Coronary artery (tissue), 2 donors: ENCODE results near the gene KLHL24.

Experiments used
- DNase-seq: peaks from one replicate; pipeline ENCODE4 v3.0.0-alpha.2; 2017; ENCODE audit warnings: low spot score
- H3K27ac ChIP-seq, 2 donors: fragments of 200-600 bp; sonication (generic); one replicate each; pipeline ENCODE4 v1.5.1; 2016 to 2019
- H3K4me3 ChIP-seq: fragments of 200-600 bp; sonication (generic); 2 replicates; pipeline ENCODE4 v1.5.1; 2016; ENCODE audit warnings: mild to moderate bottlenecking, moderate library complexity
- CTCF ChIP-seq: fragments of 200-600 bp; sonication (generic); IDR thresholded peaks from one replicate; pipeline ENCODE4 v1.5.1; 2019; ENCODE audit warnings: antibody characterized with exemption

KLHL24 gene

GRCh38 chr3:183635431-183636220, at the start of gene KLHL24:
TSS of gene KLHL24 (plus strand) at chr3:183635623. CDS start at chr3:183650357, 14,734 bp downstream.
- TF ChIP-seq CTCF = no peak
- H3K27ac ChIP-seq = peak within 1 kb of the TSS; percentile 100
- DNase-seq = peak; percentile 97
- peak within 1 kb of the TSS; percentile 100 for H3K4me3 ChIP-seq

- H3K4me3 ChIP-seq = no peak overlapping the region
- no peak for DNase-seq
- H3K27ac ChIP-seq = no peak overlapping the region
- TF ChIP-seq CTCF = no peak
Observed at GRCh38 chr3:183586477-183586876, 48.9 kb upstream of the KLHL24 start.

- no peak for TF ChIP-seq CTCF
- Histone ChIP-seq H3K27ac (no peak overlapping the region), H3K4me3 (no peak overlapping the region)
- DNase-seq = no peak
Observed at GRCh38 chr3:183587336-183587735, 48.1 kb upstream of the KLHL24 start.

- no peak for TF ChIP-seq CTCF
- Histone ChIP-seq H3K27ac (no peak overlapping the region), H3K4me3 (no peak overlapping the region)
- no peak for DNase-seq
Observed at GRCh38 chr3:183590442-183590841, 45.0 kb upstream of the KLHL24 start.

- Histone ChIP-seq H3K27ac (no peak overlapping the region), H3K4me3 (no peak overlapping the region)
- TF ChIP-seq CTCF = no peak
- no peak for DNase-seq
Observed at GRCh38 chr3:183591881-183592521, 43.4 kb upstream of the KLHL24 start.

GRCh38 chr3:183592821-183593220, 42.6 kb upstream of the KLHL24 start:
- H3K4me3 ChIP-seq = no peak overlapping the region
- H3K27ac ChIP-seq = no peak overlapping the region
- TF ChIP-seq CTCF = no peak
- no peak for DNase-seq

- no peak for TF ChIP-seq CTCF
- DNase-seq = no peak
- H3K4me3 ChIP-seq = no peak overlapping the region
- H3K27ac ChIP-seq = no peak overlapping the region
Observed at GRCh38 chr3:183594636-183595035, 40.8 kb upstream of the KLHL24 start.
